AG04450 (cell line): Measurements from ENCODE around the gene CREB3L4. TPM values are rescaled to one million over a fixed set of nuclear protein-coding genes. Genes with fewer than 3 reads are reported as not detected.
A peak's percentile ranks its signal among the peaks of the same experiment; 100 is the strongest.

Experiments
- CTCF ChIA-PET: fragments of 300-600, 350-600 bp; formaldehyde crosslinking; extraction: SDS; loops from one replicate; lab custom pipeline; 2022; ENCODE audit warnings: antibody characterized with exemption, inconsistent platforms; lab: Charles Lee
- POLR2A ChIA-PET: fragments of 350-600 bp; formaldehyde crosslinking; extraction: SDS; loops from one replicate; lab custom pipeline; 2021; ENCODE audit warnings: antibody characterized with exemption, inconsistent platforms; lab: Yijun Ruan, JAX
- DNase-seq: peaks from one replicate; pipeline ENCODE4 v3.0.0-alpha.2; 2011; ENCODE audit warnings: low read depth, low spot score
- H3K27ac ChIP-seq: one replicate; pipeline ENCODE4 v1.5.1; 2012; ENCODE audit warnings: low read depth, low read length, control low read depth
- H3K27me3 ChIP-seq: one replicate; pipeline ENCODE4 v1.6.0; 2012; ENCODE audit warnings: low read length; ENCODE audit not compliant: control insufficient read depth, insufficient read depth
- H3K4me3 ChIP-seq: 2 replicates; pipeline ENCODE4 v1.5.1; 2011; ENCODE audit warnings: mild to moderate bottlenecking, low read depth, low read length, control low read depth
- H3K9me3 ChIP-seq: 2 replicates; pipeline ENCODE4 v1.5.1; 2012; ENCODE audit warnings: low read length; ENCODE audit not compliant: control insufficient read depth, insufficient read depth
- CTCF ChIP-seq: IDR thresholded peaks from 2 replicates; pipeline ENCODE4 v1.5.1; 2011; ENCODE audit warnings: low read depth, low read length, control low read depth, inconsistent platforms
- polyA plus RNA-seq: library from polyadenylated mRNA; depleted of rRNA; stranded (reverse); fragments of >200 nt; gene quantifications from 2 replicates; pipeline ENCODE4 v1.2.3, GENCODE V29; 2011

CREB3L4 gene
- polyA plus RNA-seq, 1 experiment: 7.7 TPM

GRCh38 chr1:153922076-153922971, 45.4 kb upstream of the CREB3L4 start:
- peak overlapping the region; percentile 39 for H3K27ac ChIP-seq
- POLR2A ChIA-PET: interaction anchor here (0.6 to 1.4 kb wide), 3 partner anchors 24 to 133 kb away, joined by 3 to 4 read pairs (median 4); partner anchors contain the start of genes DENND4B and RPS27
- H3K4me3 ChIP-seq: peak overlapping the region; percentile 91
- 0 out of 2 replicates have a peak, but pooled peaks have one; percentile 17 for TF ChIP-seq CTCF
- no peaks in the 10 kb centered on the region for H3K9me3 ChIP-seq
- no peaks in the 10 kb centered on the region for H3K27me3 ChIP-seq
- DNase-seq: no peak
- CTCF ChIA-PET: interaction anchor here (0.7 to 1.6 kb wide), 4 partner anchors 11 to 295 kb away, joined by 3 to 7 read pairs (median 4); partner anchors contain the start of genes RAB13 and S100A13

- TF ChIP-seq CTCF: no peak
- Histone ChIP-seq H3K27me3 (no peaks in the 10 kb centered on the region), H3K27ac (peak within 1 kb of the TSS; percentile 68), H3K9me3 (no peaks in the 10 kb centered on the region), H3K4me3 (peak within 1 kb of the TSS; percentile 91)
- ChIA-PET CTCF (interaction anchor here (0.6 kb wide), 1 partner anchor 192 kb away, joined by 3 read pairs; no protein-coding TSS in a partner anchor), POLR2A (interaction anchor here (0.6 to 1.4 kb wide), 9 partner anchors 17 to 341 kb away, joined by 3 to 4 read pairs (median 3); partner anchors contain the start of genes DENND4B and JTB)
- DNase-seq: peak; percentile 100
These were observed 44.5 kb upstream of the CREB3L4 start, which contains the start of gene GATAD2B for GRCh38 chr1:153922972-153923925. Gene GATAD2B (minus strand): TSS chr1:153922972. CDS start chr1:153828347, 94,625 bp downstream.

- no peak for DNase-seq
- ChIA-PET POLR2A (no interaction called here), CTCF (interaction anchor here (1.9 kb wide), 1 partner anchor 20 kb away, joined by 10 read pairs; the partner anchor contains the start of gene DENND4B)
- Histone ChIP-seq H3K9me3 (no peaks in the 10 kb centered on the region), H3K27ac (no peak overlapping the region), H3K4me3 (no peak overlapping the region), H3K27me3 (no peaks in the 10 kb centered on the region)
- TF ChIP-seq CTCF: no peak
These were observed 41.3 kb upstream of the CREB3L4 start for GRCh38 chr1:153926405-153926804.

GRCh38 chr1:153928245-153928644, 39.5 kb upstream of the CREB3L4 start:
- no peak overlapping the region for H3K27ac ChIP-seq
- H3K4me3 ChIP-seq: no peak overlapping the region
- no peaks in the 10 kb centered on the region for H3K9me3 ChIP-seq
- TF ChIP-seq CTCF: no peak
- no peaks in the 10 kb centered on the region for H3K27me3 ChIP-seq
- ChIA-PET CTCF (interaction anchor here (1.0 to 1.6 kb wide), 2 partner anchors 18 to 59 kb away, joined by 3 to 6 read pairs; partner anchors contain the start of gene DENND4B), POLR2A (interaction anchor here (0.9 to 1.3 kb wide), 2 partner anchors 16 to 18 kb away, joined by 3 to 5 read pairs; no protein-coding TSS in a partner anchor)
- no peak for DNase-seq
